Liver (tissue), 9 donors: Measurements from ENCODE around the gene FMN1. TPM values are rescaled to one million over a fixed set of nuclear protein-coding genes. Genes with fewer than 3 reads are reported as not detected.

Experiments
- DNase-seq: peaks from one replicate; pipeline ENCODE4 v3.0.0-alpha.2; 2017; ENCODE audit warnings: low spot score
- H3K27ac ChIP-seq, 2 donors: one replicate each; pipeline ENCODE4 v1.7.0; 2013; ENCODE audit warnings: inconsistent platforms in 2 of 2, low read length in 2 of 2, control low read depth in 1 of 2, low read depth in 1 of 2, mild to moderate bottlenecking in 1 of 2
- H3K27me3 ChIP-seq, 4 donors: one replicate each; pipeline versions ENCODE4 v1.6.1 to v1.7.0; 2013; ENCODE audit warnings: low read length in 3 of 4, inconsistent platforms in 1 of 4, mild to moderate bottlenecking in 1 of 4, moderate library complexity in 1 of 4; ENCODE audit not compliant: control insufficient read depth in 4 of 4, insufficient read depth in 4 of 4
- H3K36me3 ChIP-seq, 4 donors: one replicate each; pipeline versions ENCODE4 v1.6.1 to v1.7.0; 2013; ENCODE audit warnings: low read length in 3 of 4, mild to moderate bottlenecking in 3 of 4, low read depth in 1 of 4, moderate library complexity in 1 of 4; ENCODE audit not compliant: control insufficient read depth in 4 of 4, insufficient read depth in 3 of 4
- H3K4me1 ChIP-seq, 4 donors: one replicate each; pipeline versions ENCODE4 v1.6.1 to v1.7.0; 2013; ENCODE audit warnings: low read length in 3 of 4, mild to moderate bottlenecking in 3 of 4, moderate library complexity in 1 of 4; ENCODE audit not compliant: control insufficient read depth in 4 of 4, insufficient read depth in 4 of 4
- H3K4me3 ChIP-seq, 3 donors: one replicate each; pipeline versions ENCODE4 v1.6.1 to v1.7.0; 2013; ENCODE audit warnings: low read length in 3 of 3, control low read depth in 1 of 3, low read depth in 1 of 3, mild to moderate bottlenecking in 1 of 3
- H3K9ac ChIP-seq, 2 donors: one replicate each; pipeline ENCODE4 v1.7.0; 2013; ENCODE audit warnings: low read length in 2 of 2, mild to moderate bottlenecking in 2 of 2, moderate library complexity in 2 of 2, control low read depth in 1 of 2, low read depth in 1 of 2
- H3K9me3 ChIP-seq, 4 donors: one replicate each; pipeline versions ENCODE4 v1.6.1 to v1.7.0; 2013; ENCODE audit warnings: low read length in 3 of 4; ENCODE audit not compliant: control insufficient read depth in 4 of 4
- EGR1 ChIP-seq, 2 donors: IDR thresholded peaks; 2 replicates each; pipeline ENCODE4 v1.6.1; 2016 to 2018; ENCODE audit warnings: antibody characterized with exemption in 2 of 2, low read depth in 2 of 2
- FOXA1 ChIP-seq: IDR thresholded peaks from 2 replicates; pipeline ENCODE4 v1.6.1; 2016; ENCODE audit warnings: antibody characterized with exemption
- FOXA2 ChIP-seq: IDR thresholded peaks from 2 replicates; pipeline ENCODE4 v1.6.1; 2016; ENCODE audit warnings: antibody characterized with exemption
- GABPA ChIP-seq, 2 donors: IDR thresholded peaks in 1 of 2; conservative IDR thresholded peaks in 1 of 2; 2 replicates each; pipeline ENCODE4 v1.6.1; 2016; ENCODE audit warnings: antibody characterized with exemption in 2 of 2, mild to moderate bottlenecking in 1 of 2, moderate library complexity in 1 of 2
- HNF4A ChIP-seq, 2 donors: conservative IDR thresholded peaks; 2 replicates each; pipeline ENCODE4 v1.6.1; 2016; ENCODE audit warnings: antibody characterized with exemption in 2 of 2, mild to moderate bottlenecking in 2 of 2
- HNF4G ChIP-seq: IDR thresholded peaks from 2 replicates; pipeline ENCODE4 v1.6.1; 2016; ENCODE audit warnings: antibody characterized with exemption
- JUND ChIP-seq, 2 donors: IDR thresholded peaks; 2 replicates each; pipeline ENCODE4 v1.6.1; 2016; ENCODE audit warnings: antibody characterized with exemption in 2 of 2
- NR2F2 ChIP-seq: IDR thresholded peaks from 2 replicates; pipeline ENCODE4 v1.6.1; 2016; ENCODE audit warnings: antibody characterized with exemption
- RAD21 ChIP-seq, 2 donors: IDR thresholded peaks; 2 replicates each; pipeline ENCODE4 v1.6.1; 2016; ENCODE audit warnings: antibody characterized with exemption in 2 of 2, mild to moderate bottlenecking in 2 of 2
- RXRA ChIP-seq, 2 donors: IDR thresholded peaks; 2 replicates each; pipeline ENCODE4 v1.6.1; 2017 to 2018; ENCODE audit warnings: antibody characterized with exemption in 2 of 2, mild to moderate bottlenecking in 1 of 2
- SP1 ChIP-seq: IDR thresholded peaks from 2 replicates; pipeline ENCODE4 v1.6.1; 2018; ENCODE audit warnings: antibody characterized with exemption, mild to moderate bottlenecking
- TAF1 ChIP-seq: conservative IDR thresholded peaks from 2 replicates; pipeline ENCODE4 v1.6.1; 2016; ENCODE audit warnings: antibody characterized with exemption, mild to moderate bottlenecking
- YY1 ChIP-seq: IDR thresholded peaks from 2 replicates; pipeline ENCODE4 v1.6.1; 2016; ENCODE audit warnings: antibody characterized with exemption, mild to moderate bottlenecking
- WGBS: extraction: QIAGEN DNeasy Blood & Tissue Kit; methylation state at CpG from one replicate; pipeline ENCODE4 v1.1.7; 2013; 5-methylcytosine and 5-hydroxymethylcytosine counted together
- polyA plus RNA-seq, 2 donors: library from polyadenylated mRNA; stranded (reverse) in 1 of 2; unstranded in 1 of 2; fragments of 200-250 nt in 1 of 2; fragments of >200 nt in 1 of 2; fragmentation: Nextera tagmentation in 1 of 2; extraction: Ambion mirVana in 1 of 2; gene quantifications; one replicate each; pipeline versions ENCODE4 v1.2.1 to v1.2.3, GENCODE V29; 2013 to 2015
- total RNA-seq, 2 donors: library from RNA; depleted of rRNA; stranded (reverse); fragments of >200 nt; gene quantifications; one replicate each; pipeline ENCODE4 v1.2.3, GENCODE V29; 2014
- TF ChIP-seq, protein P1 (sequence below): IDR thresholded peaks from 2 replicates; pipeline ENCODE4 v1.6.1; 2016; ENCODE audit warnings: antibody characterized with exemption
- TF ChIP-seq, protein P2 (sequence below): IDR thresholded peaks from 2 replicates; pipeline ENCODE4 v1.6.1; 2016; ENCODE audit warnings: antibody characterized with exemption, mild to moderate bottlenecking
- TF ChIP-seq, protein P3 (sequence below): fragments of 150-350 bp; IDR thresholded peaks from 2 replicates; pipeline ENCODE4 v1.5.1; 2017; ENCODE audit warnings: improper control_type of control experiment, low read depth, low read length; ENCODE audit not compliant: missing input control
- TF ChIP-seq, protein P4 (sequence below): IDR thresholded peaks from 2 replicates; pipeline ENCODE4 v1.6.1; 2016; ENCODE audit warnings: antibody characterized with exemption
- TF ChIP-seq, protein P5 (sequence below): IDR thresholded peaks from 2 replicates; pipeline ENCODE4 v1.6.1; 2016; ENCODE audit warnings: antibody characterized with exemption
- donor health status: healthy.
- donor health status: healthy.
- donor health status: healthy.
- donor health status: healthy.
- donor health status: healthy.

The FMN1 gene
- total and polyA plus RNA-seq, 4 donors, result 0.21 to 5.4 (median 0.53) TPM

DNA sequence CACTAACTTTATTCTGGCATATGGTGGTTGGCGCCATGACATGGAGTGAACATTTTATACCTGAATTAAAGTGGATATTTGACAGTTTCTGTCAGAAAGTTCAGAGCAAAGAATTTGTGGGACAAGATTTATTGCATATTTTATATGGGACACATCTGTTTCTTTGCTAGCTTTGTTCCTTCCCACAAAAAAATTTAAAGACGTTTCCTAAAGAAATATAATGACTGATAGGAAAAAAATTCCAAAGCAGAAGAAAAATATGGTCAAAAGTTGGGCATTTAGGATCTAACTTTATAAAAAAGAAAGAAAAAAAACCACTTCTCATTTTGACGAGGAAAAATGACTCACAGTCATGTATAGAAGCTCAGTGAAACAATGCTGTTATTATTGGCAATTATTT is 375.1 kb downstream of the FMN1 start:
- 73% methylated on average over 3 of the region's 3 CpGs for WGBS
- no peaks in the 10 kb centered on the region for H3K9me3 ChIP-seq
- TF ChIP-seq, protein P1, sequence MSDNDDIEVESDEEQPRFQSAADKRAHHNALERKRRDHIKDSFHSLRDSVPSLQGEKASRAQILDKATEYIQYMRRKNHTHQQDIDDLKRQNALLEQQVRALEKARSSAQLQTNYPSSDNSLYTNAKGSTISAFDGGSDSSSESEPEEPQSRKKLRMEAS, result no peak
- no peak for TF ChIP-seq HNF4G
- TF ChIP-seq FOXA2, result no peak
- TF ChIP-seq, protein P2, sequence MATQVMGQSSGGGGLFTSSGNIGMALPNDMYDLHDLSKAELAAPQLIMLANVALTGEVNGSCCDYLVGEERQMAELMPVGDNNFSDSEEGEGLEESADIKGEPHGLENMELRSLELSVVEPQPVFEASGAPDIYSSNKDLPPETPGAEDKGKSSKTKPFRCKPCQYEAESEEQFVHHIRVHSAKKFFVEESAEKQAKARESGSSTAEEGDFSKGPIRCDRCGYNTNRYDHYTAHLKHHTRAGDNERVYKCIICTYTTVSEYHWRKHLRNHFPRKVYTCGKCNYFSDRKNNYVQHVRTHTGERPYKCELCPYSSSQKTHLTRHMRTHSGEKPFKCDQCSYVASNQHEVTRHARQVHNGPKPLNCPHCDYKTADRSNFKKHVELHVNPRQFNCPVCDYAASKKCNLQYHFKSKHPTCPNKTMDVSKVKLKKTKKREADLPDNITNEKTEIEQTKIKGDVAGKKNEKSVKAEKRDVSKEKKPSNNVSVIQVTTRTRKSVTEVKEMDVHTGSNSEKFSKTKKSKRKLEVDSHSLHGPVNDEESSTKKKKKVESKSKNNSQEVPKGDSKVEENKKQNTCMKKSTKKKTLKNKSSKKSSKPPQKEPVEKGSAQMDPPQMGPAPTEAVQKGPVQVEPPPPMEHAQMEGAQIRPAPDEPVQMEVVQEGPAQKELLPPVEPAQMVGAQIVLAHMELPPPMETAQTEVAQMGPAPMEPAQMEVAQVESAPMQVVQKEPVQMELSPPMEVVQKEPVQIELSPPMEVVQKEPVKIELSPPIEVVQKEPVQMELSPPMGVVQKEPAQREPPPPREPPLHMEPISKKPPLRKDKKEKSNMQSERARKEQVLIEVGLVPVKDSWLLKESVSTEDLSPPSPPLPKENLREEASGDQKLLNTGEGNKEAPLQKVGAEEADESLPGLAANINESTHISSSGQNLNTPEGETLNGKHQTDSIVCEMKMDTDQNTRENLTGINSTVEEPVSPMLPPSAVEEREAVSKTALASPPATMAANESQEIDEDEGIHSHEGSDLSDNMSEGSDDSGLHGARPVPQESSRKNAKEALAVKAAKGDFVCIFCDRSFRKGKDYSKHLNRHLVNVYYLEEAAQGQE, result no peak
- TF ChIP-seq SP1, result no peak
- no peak for TF ChIP-seq TAF1
- TF ChIP-seq JUND (IDR thresholded peaks at IDR 0.05), result no peak
- no peak for TF ChIP-seq GABPA (IDR thresholded peaks at IDR 0.05 in 1 of 2, conservative IDR thresholded peaks at IDR 0.05 in 1 of 2)
- TF ChIP-seq, protein P3, sequence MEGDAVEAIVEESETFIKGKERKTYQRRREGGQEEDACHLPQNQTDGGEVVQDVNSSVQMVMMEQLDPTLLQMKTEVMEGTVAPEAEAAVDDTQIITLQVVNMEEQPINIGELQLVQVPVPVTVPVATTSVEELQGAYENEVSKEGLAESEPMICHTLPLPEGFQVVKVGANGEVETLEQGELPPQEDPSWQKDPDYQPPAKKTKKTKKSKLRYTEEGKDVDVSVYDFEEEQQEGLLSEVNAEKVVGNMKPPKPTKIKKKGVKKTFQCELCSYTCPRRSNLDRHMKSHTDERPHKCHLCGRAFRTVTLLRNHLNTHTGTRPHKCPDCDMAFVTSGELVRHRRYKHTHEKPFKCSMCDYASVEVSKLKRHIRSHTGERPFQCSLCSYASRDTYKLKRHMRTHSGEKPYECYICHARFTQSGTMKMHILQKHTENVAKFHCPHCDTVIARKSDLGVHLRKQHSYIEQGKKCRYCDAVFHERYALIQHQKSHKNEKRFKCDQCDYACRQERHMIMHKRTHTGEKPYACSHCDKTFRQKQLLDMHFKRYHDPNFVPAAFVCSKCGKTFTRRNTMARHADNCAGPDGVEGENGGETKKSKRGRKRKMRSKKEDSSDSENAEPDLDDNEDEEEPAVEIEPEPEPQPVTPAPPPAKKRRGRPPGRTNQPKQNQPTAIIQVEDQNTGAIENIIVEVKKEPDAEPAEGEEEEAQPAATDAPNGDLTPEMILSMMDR, result no peak
- TF ChIP-seq FOXA1, result no peak
- no peak for TF ChIP-seq EGR1 (IDR thresholded peaks at IDR 0.05; ENCODE audit: low read depth in 2 of 2)
- TF ChIP-seq HNF4A (conservative IDR thresholded peaks at IDR 0.05), result no peak
- no peak for TF ChIP-seq RXRA (IDR thresholded peaks at IDR 0.05)
- no peaks in the 10 kb centered on the region for H3K36me3 ChIP-seq
- no peak overlapping the region for H3K9ac ChIP-seq
- DNase-seq, result no peak
- H3K4me3 ChIP-seq, result no peak overlapping the region
- no peaks in the 10 kb centered on the region for H3K27me3 ChIP-seq
- H3K4me1 ChIP-seq, result no peaks in the 10 kb centered on the region
- H3K27ac ChIP-seq, result no peak overlapping the region

DNA sequence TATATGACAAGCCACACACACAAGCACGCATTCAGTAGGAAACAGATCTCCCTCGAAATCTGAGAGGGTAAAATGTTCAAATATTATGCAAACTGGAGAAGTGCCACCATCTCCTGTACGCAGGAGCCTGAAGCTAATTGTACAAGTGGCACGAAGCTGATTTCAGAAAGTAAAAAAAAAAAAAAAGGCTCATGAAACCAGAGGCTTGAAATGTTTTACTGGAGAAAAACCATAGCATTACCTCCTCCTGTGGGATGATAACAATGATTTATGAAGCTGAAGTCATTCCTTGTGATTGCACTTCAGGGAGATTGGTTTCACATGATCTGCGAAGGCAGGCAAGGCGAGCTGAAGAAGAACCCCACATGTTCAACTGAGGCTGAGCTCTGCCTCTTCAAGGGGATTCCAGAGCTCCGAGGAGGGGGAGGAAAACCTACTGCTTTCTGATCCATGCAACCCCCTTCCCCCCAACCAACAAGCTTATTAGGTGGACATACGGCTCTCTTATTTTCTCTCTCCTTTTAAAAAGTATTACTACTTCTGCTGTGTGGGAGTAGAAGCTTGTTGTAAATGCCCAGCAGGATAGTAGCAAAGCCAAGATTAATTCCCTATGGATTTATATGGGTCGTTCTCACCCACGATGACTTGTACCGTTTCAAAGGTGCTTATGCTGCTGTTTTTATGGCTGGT is 375.6 kb downstream of the FMN1 start:
- Histone ChIP-seq H3K27me3 (no peaks in the 10 kb centered on the region), H3K9ac (no peak overlapping the region), H3K4me3 (no peak overlapping the region), H3K9me3 (no peaks in the 10 kb centered on the region), H3K36me3 (no peaks in the 10 kb centered on the region), H3K27ac (no peak overlapping the region), H3K4me1 (no peaks in the 10 kb centered on the region)
- whole genome bisulfite sequencing, result 74% methylated on average over 11 of the region's 11 CpGs
- TF ChIP-seq NR2F2 (no peak), GABPA (IDR thresholded peaks at IDR 0.05 in 1 of 2, conservative IDR thresholded peaks at IDR 0.05 in 1 of 2) (no peak), RAD21 (IDR thresholded peaks at IDR 0.05) (no peak), FOXA1 (no peak), YY1 (no peak), HNF4G (no peak), TAF1 (no peak), RXRA (IDR thresholded peaks at IDR 0.05) (no peak)
- TF ChIP-seq, protein P3, result no peak
- TF ChIP-seq, protein P4, sequence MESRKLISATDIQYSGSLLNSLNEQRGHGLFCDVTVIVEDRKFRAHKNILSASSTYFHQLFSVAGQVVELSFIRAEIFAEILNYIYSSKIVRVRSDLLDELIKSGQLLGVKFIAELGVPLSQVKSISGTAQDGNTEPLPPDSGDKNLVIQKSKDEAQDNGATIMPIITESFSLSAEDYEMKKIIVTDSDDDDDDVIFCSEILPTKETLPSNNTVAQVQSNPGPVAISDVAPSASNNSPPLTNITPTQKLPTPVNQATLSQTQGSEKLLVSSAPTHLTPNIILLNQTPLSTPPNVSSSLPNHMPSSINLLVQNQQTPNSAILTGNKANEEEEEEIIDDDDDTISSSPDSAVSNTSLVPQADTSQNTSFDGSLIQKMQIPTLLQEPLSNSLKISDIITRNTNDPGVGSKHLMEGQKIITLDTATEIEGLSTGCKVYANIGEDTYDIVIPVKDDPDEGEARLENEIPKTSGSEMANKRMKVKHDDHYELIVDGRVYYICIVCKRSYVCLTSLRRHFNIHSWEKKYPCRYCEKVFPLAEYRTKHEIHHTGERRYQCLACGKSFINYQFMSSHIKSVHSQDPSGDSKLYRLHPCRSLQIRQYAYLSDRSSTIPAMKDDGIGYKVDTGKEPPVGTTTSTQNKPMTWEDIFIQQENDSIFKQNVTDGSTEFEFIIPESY, result no peak
- TF ChIP-seq, protein P1, result no peak
- TF ChIP-seq, protein P5, sequence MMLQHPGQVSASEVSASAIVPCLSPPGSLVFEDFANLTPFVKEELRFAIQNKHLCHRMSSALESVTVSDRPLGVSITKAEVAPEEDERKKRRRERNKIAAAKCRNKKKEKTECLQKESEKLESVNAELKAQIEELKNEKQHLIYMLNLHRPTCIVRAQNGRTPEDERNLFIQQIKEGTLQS, result no peak
- DNase-seq, result no peak
